PC-9 (cell line): ENCODE measurements around the gene CNPY4. TPM values are rescaled to one million over a fixed set of nuclear protein-coding genes. Genes with fewer than 3 reads are reported as not detected.

Source experiments
- BruUV-seq: library from RNA; stranded (reverse); fragments of 400-500 nt; replicated peaks from 2 replicates; lab custom pipeline; 2021; lab: Mats Ljungman, UMichigan
- CTCF ChIA-PET: fragments of 300-600 bp; sonication (Branson Sonifier 250); formaldehyde crosslinking; loops from one replicate; lab custom pipeline; 2022; ENCODE audit warnings: antibody characterized with exemption; lab: Charles Lee
- POLR2A ChIA-PET: fragments of 300-600 bp; sonication (Branson Sonifier 250); formaldehyde crosslinking; loops from one replicate; lab custom pipeline; 2022; ENCODE audit warnings: antibody characterized with exemption; ENCODE audit not compliant: unreplicated experiment; lab: Charles Lee
- DNase-seq, 2 experiments: peaks; one replicate each; pipeline versions ENCODE4 v3.0.0 to v3.0.0-alpha.2; 2015 to 2022; ENCODE audit warnings: mixed read lengths in 1 of 2
- H2AFZ ChIP-seq: fragments of 200-600 bp; sonication (generic); 2 replicates; pipeline ENCODE4 v1.8.1; 2017; ENCODE audit warnings: antibody characterized with exemption
- H3F3A ChIP-seq: fragments of 200-600 bp; sonication (generic); 2 replicates; pipeline ENCODE4 v1.8.1; 2017; ENCODE audit warnings: antibody characterized with exemption, mild to moderate bottlenecking, low read depth; ENCODE audit not compliant: insufficient read depth
- H3K27ac ChIP-seq: fragments of 200-600 bp; sonication (generic); 2 replicates; pipeline ENCODE4 v1.6.1; 2016; ENCODE audit warnings: mixed run types
- H3K27me3 ChIP-seq: fragments of 200-600 bp; sonication (generic); 2 replicates; pipeline ENCODE4 v1.6.1; 2016; ENCODE audit warnings: low read depth, mixed run types; ENCODE audit not compliant: insufficient read depth
- H3K36me3 ChIP-seq: fragments of 200-600 bp; sonication (generic); 2 replicates; pipeline ENCODE4 v1.6.1; 2016; ENCODE audit warnings: low read depth, mixed run types
- H3K4me1 ChIP-seq: fragments of 200-600 bp; sonication (generic); replicated peaks from 2 replicates; pipeline ENCODE4 v1.6.1; 2016; ENCODE audit warnings: mixed run types; ENCODE audit not compliant: insufficient read depth
- H3K4me2 ChIP-seq: fragments of 200-600 bp; sonication (generic); 2 replicates; pipeline ENCODE4 v1.6.1; 2017; ENCODE audit warnings: mixed run types
- H3K4me3 ChIP-seq: fragments of 200-600 bp; sonication (generic); 2 replicates; pipeline ENCODE4 v1.6.1; 2016; ENCODE audit warnings: mixed run types
- H3K79me2 ChIP-seq: fragments of 200-600 bp; sonication (generic); 2 replicates; pipeline ENCODE4 v1.6.1; 2017; ENCODE audit warnings: low read depth, mixed run types
- H3K9me2 ChIP-seq: fragments of 200-600 bp; sonication (generic); 2 replicates; pipeline ENCODE4 v1.8.1; 2017; ENCODE audit warnings: mild to moderate bottlenecking; ENCODE audit not compliant: insufficient read depth
- H3K9me3 ChIP-seq: fragments of 200-600 bp; sonication (generic); 2 replicates; pipeline ENCODE4 v1.8.1; 2016; ENCODE audit warnings: low read depth; ENCODE audit not compliant: insufficient read depth
- H4K20me1 ChIP-seq: fragments of 200-600 bp; sonication (generic); 2 replicates; pipeline ENCODE4 v1.8.1; 2017; ENCODE audit not compliant: insufficient read depth
- EZH2 ChIP-seq: fragments of 200-600 bp; sonication (generic); IDR thresholded peaks from 2 replicates; pipeline ENCODE4 v1.8.0; 2017; ENCODE audit warnings: antibody characterized with exemption, low read depth
- intact Hi-C: fragments of 100-400 bp; cut with micrococcal nuclease; formaldehyde crosslinking; loops from one replicate; pipeline ENCODE4 v1.10.0; 2022; ENCODE audit not compliant: unreplicated experiment
- total RNA-seq: library from RNA; stranded (reverse); gene quantifications from 2 replicates; pipeline ENCODE4 v1.2.3, GENCODE V29; 2021
- TF ChIP-seq, protein P1 (sequence below): fragments of 200-600 bp; sonication (generic); conservative IDR thresholded peaks from 2 replicates; pipeline ENCODE4 v1.6.1; 2017; ENCODE audit warnings: mixed run types, antibody characterized with exemption, mild to moderate bottlenecking, moderate library complexity

The CNPY4 gene
- total RNA-seq, 1 experiment from 2014 or later: 10.3 TPM

DNA sequence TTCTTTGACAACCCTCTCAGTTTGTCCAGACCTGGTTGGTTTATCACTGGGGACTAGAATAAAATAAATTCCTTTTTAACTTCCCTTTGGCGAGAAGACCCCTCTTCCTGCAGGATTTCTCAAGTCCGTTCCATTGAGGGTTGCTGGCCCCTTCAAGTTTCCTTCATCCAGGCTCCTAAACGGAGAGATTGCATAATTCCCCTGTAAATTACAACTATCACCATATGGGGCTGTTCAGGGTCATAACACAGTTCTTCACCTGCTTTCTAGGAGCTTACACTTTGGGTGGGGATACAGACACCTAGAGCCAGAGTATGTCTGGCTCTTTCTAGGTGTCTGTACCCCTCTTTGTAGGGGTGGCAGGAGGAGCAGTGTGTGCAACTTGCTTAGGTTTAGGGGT, 33.9 kb upstream of the CNPY4 start:
- POLR2A ChIA-PET: no interaction called here
- no peak overlapping the region for H3K4me2 ChIP-seq
- H3K27me3 ChIP-seq: no peaks in the 10 kb centered on the region
- intact Hi-C loops: no loop called here
- peaks cover 34% of the 10 kb centered on the region for H3K4me1 ChIP-seq
- H3K79me2 ChIP-seq: peaks cover 18% of the 10 kb centered on the region
- no peaks in the 10 kb centered on the region for H4K20me1 ChIP-seq
- H3K27ac ChIP-seq: no peak overlapping the region
- TF ChIP-seq, protein P1, sequence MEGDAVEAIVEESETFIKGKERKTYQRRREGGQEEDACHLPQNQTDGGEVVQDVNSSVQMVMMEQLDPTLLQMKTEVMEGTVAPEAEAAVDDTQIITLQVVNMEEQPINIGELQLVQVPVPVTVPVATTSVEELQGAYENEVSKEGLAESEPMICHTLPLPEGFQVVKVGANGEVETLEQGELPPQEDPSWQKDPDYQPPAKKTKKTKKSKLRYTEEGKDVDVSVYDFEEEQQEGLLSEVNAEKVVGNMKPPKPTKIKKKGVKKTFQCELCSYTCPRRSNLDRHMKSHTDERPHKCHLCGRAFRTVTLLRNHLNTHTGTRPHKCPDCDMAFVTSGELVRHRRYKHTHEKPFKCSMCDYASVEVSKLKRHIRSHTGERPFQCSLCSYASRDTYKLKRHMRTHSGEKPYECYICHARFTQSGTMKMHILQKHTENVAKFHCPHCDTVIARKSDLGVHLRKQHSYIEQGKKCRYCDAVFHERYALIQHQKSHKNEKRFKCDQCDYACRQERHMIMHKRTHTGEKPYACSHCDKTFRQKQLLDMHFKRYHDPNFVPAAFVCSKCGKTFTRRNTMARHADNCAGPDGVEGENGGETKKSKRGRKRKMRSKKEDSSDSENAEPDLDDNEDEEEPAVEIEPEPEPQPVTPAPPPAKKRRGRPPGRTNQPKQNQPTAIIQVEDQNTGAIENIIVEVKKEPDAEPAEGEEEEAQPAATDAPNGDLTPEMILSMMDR: no peak
- no peak for TF ChIP-seq EZH2
- BruUV-seq: no TSS peak
- CTCF ChIA-PET: no interaction called here
- H3K36me3 ChIP-seq: no peaks in the 10 kb centered on the region
- peaks cover 39% of the 10 kb centered on the region for H3F3A ChIP-seq
- H2AFZ ChIP-seq: no peak overlapping the region
- no peaks in the 10 kb centered on the region for H3K9me3 ChIP-seq
- no peak overlapping the region for H3K4me3 ChIP-seq
- no peaks in the 10 kb centered on the region for H3K9me2 ChIP-seq
- DNase-seq: no peak

GRCh38 chr7:100087055-100087750, 32.2 kb upstream of the CNPY4 start:
- intact Hi-C loops: no loop called here
- Histone ChIP-seq H3K27me3 (no peaks in the 10 kb centered on the region), H3K27ac (0 out of 2 replicates have a peak overlapping the region, but pooled peaks have one; percentile 25), H3K4me2 (peak overlapping the region; percentile 4; the same call in 1 of the 2 replicates), H3K4me1 (peaks cover 32% of the 10 kb centered on the region), H3K4me3 (no peak overlapping the region), H4K20me1 (no peaks in the 10 kb centered on the region), H3K79me2 (peaks cover 7% of the 10 kb centered on the region; the same call in 1 of the 2 replicates), H3K9me3 (no peaks in the 10 kb centered on the region), H3K36me3 (no peaks in the 10 kb centered on the region), H3K9me2 (no peaks in the 10 kb centered on the region), H2AFZ (0 out of 2 replicates have a peak overlapping the region, but pooled peaks have one; percentile 44), H3F3A (peaks cover 51% of the 10 kb centered on the region)
- CTCF ChIA-PET: interaction anchor here (0.6 kb wide), 1 partner anchor 91 kb away, joined by 7 read pairs; no protein-coding TSS in a partner anchor
- TF ChIP-seq, protein P1: no peak
- TF ChIP-seq EZH2: no peak
- BruUV-seq: no TSS peak
- POLR2A ChIA-PET: interaction anchor here (0.6 kb wide), 1 partner anchor 324 kb away, joined by 6 read pairs; no protein-coding TSS in a partner anchor
- DNase-seq: peak in 1 of 2 experiments; percentile 79

- peaks cover 26% of the 10 kb centered on the region for H3K4me1 ChIP-seq
- peak overlapping the region; percentile 97 for H3K4me2 ChIP-seq
- ChIA-PET CTCF (interaction anchor here (0.5 kb wide), 1 partner anchor 46 kb away, joined by 5 read pairs; no protein-coding TSS in a partner anchor), POLR2A (no interaction called here)
- no peaks in the 10 kb centered on the region for H3K9me3 ChIP-seq
- TF ChIP-seq, protein P1: no peak
- TF ChIP-seq EZH2: no peak
- H3K4me3 ChIP-seq: peak overlapping the region; percentile 86
- intact Hi-C loops: no loop called here
- no peak for DNase-seq
- BruUV-seq: TSS peak; percentile 64
- peaks cover 7% of the 10 kb centered on the region; the same call in 1 of the 2 replicates for H3K79me2 ChIP-seq
- H3K36me3 ChIP-seq: no peaks in the 10 kb centered on the region
- 0 out of 2 replicates have a peak, but pooled peaks cover 6% of the 10 kb centered on the region for H4K20me1 ChIP-seq
- no peaks in the 10 kb centered on the region for H3K9me2 ChIP-seq
- peak overlapping the region; percentile 62 for H3K27ac ChIP-seq
- peak overlapping the region; percentile 87 for H2AFZ ChIP-seq
- H3K27me3 ChIP-seq: no peaks in the 10 kb centered on the region
- H3F3A ChIP-seq: peaks cover 54% of the 10 kb centered on the region
Observed at GRCh38 chr7:100088095-100088620, 31.3 kb upstream of the CNPY4 start.
